Mucosa of stomach (tissue), 1 donor: ENCODE measurements around the gene WNT9B.

Experiments used
- H3K27me3 ChIP-seq: one replicate; pipeline ENCODE4 v1.7.0; 2013; ENCODE audit warnings: mild to moderate bottlenecking, low read length; ENCODE audit not compliant: control insufficient read depth, insufficient read depth
- H3K36me3 ChIP-seq: one replicate; pipeline ENCODE4 v1.7.0; 2013; ENCODE audit warnings: low read length; ENCODE audit not compliant: control insufficient read depth, insufficient read depth
- H3K4me1 ChIP-seq: one replicate; pipeline ENCODE4 v1.7.0; 2013; ENCODE audit warnings: mild to moderate bottlenecking, low read length; ENCODE audit not compliant: control insufficient read depth, insufficient read depth
- H3K4me3 ChIP-seq: one replicate; pipeline ENCODE4 v1.7.0; 2013; ENCODE audit warnings: low read length
- H3K9ac ChIP-seq: one replicate; pipeline ENCODE4 v1.7.0; 2013; ENCODE audit warnings: mild to moderate bottlenecking, low read length, moderate library complexity
- H3K9me3 ChIP-seq: one replicate; pipeline ENCODE4 v1.7.0; 2013; ENCODE audit warnings: mild to moderate bottlenecking, low read length, moderate library complexity; ENCODE audit not compliant: control insufficient read depth
- donor health status: Pancreatic carcinoma.

Gene WNT9B

GRCh38 chr17:46892192-46892703, 40.9 kb downstream of the WNT9B start:
- Histone ChIP-seq H3K4me3 (no peak overlapping the region), H3K4me1 (no peaks in the 10 kb centered on the region), H3K9ac (no peak overlapping the region), H3K36me3 (no peaks in the 10 kb centered on the region), H3K27me3 (peaks cover 46% of the 10 kb centered on the region), H3K9me3 (no peaks in the 10 kb centered on the region)

DNA sequence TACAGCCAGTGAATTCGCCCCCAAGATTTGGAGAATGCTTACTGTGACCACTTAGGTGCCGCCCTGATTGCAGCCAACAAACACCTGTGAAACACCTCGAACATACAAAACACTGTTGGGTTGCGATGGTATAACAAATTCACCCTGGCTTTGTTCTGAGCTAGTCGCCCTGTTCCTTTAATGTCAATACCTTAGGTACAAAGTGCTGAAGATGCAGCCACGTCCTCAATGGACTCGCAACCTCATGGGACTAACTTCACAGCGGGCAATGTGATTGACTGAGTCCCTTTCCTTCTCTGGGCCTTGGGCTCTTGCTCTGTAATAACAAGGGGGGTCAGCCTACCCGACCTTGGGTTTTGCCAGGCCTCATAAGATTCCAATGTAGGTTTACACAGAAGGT, 42.6 kb downstream of the WNT9B start:
- Histone ChIP-seq H3K4me3 (no peak overlapping the region), H3K4me1 (no peaks in the 10 kb centered on the region), H3K36me3 (no peaks in the 10 kb centered on the region), H3K9ac (no peak overlapping the region), H3K9me3 (no peaks in the 10 kb centered on the region), H3K27me3 (peaks cover 46% of the 10 kb centered on the region)

- H3K27me3 ChIP-seq = peaks cover 46% of the 10 kb centered on the region
- no peak overlapping the region for H3K4me3 ChIP-seq
- no peaks in the 10 kb centered on the region for H3K36me3 ChIP-seq
- H3K9ac ChIP-seq = no peak overlapping the region
- no peaks in the 10 kb centered on the region for H3K9me3 ChIP-seq
- H3K4me1 ChIP-seq = no peaks in the 10 kb centered on the region
Observed at GRCh38 chr17:46894476-46895151, 43.2 kb downstream of the WNT9B start.

DNA sequence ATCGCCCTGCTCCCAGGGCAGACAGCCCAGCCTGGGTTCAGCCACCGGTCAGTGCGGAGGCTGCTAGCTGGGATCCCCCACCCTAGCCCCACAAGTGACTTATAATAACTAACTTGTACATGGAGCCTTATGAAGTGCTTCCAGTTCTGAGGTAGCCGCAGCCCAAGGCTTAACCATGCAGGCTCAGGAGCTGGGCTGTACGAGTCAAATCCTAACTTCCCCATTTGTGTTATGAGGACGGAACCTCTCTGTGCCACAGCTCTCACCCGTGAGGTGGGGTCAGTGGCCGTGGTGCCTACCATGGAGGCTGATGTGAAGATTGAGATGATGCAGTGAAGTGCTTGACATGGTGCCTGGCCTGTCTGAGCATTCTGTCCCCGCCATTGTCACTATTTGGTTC, 43.8 kb downstream of the WNT9B start:
- Histone ChIP-seq H3K4me1 (no peaks in the 10 kb centered on the region), H3K4me3 (no peak overlapping the region), H3K9ac (no peak overlapping the region), H3K9me3 (no peaks in the 10 kb centered on the region), H3K36me3 (no peaks in the 10 kb centered on the region), H3K27me3 (peaks cover 46% of the 10 kb centered on the region)

DNA sequence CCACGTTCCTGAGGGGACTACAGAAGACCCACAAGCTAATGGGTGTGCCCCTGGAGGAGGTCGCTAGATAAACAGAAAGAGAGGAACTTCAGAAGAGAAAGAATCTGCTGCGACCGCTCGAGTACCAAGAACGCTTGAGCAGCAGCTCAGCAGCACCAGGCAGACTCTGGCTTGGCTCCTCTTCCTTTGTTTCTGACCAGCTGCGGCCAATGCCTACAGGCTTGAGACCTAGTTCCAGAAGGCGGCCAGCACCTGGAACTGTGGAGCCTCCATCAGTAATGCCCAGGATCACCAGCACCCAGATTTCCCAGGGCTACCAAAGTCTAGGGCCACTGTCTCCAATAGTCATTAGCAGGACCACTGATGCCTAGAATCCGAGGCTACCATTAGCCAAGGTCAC, 45.6 kb downstream of the WNT9B start:
- Histone ChIP-seq H3K9ac (no peak overlapping the region), H3K4me3 (no peak overlapping the region), H3K4me1 (no peaks in the 10 kb centered on the region), H3K9me3 (no peaks in the 10 kb centered on the region), H3K36me3 (no peaks in the 10 kb centered on the region), H3K27me3 (peaks cover 39% of the 10 kb centered on the region)

- Histone ChIP-seq H3K4me1 (no peaks in the 10 kb centered on the region), H3K9me3 (no peaks in the 10 kb centered on the region), H3K36me3 (no peaks in the 10 kb centered on the region), H3K9ac (no peak overlapping the region), H3K4me3 (no peak overlapping the region), H3K27me3 (peaks cover 28% of the 10 kb centered on the region)
Observed at GRCh38 chr17:46898364-46898763, 47.0 kb downstream of the WNT9B start.

DNA sequence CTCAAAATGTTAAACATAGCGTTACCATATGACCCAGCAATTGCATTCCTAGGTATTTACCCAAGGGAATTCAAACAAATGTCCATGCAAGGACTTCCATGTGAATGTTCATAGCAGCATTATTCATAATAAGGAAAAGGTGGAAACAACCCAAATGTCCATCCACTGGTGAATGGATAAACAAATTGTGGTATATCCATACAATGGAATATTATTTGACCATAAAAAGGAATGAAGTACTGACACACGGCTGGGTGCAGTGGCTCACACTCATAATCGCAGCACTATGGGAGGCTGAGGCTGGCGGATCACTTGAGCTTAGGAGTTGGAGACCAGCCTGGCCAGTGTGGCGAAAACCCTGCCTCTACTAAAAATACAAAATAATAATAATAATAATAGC, 47.5 kb downstream of the WNT9B start:
- H3K9ac ChIP-seq = no peak overlapping the region
- peaks cover 24% of the 10 kb centered on the region for H3K27me3 ChIP-seq
- H3K9me3 ChIP-seq = no peaks in the 10 kb centered on the region
- H3K4me1 ChIP-seq = no peaks in the 10 kb centered on the region
- no peak overlapping the region for H3K4me3 ChIP-seq
- no peaks in the 10 kb centered on the region for H3K36me3 ChIP-seq

DNA sequence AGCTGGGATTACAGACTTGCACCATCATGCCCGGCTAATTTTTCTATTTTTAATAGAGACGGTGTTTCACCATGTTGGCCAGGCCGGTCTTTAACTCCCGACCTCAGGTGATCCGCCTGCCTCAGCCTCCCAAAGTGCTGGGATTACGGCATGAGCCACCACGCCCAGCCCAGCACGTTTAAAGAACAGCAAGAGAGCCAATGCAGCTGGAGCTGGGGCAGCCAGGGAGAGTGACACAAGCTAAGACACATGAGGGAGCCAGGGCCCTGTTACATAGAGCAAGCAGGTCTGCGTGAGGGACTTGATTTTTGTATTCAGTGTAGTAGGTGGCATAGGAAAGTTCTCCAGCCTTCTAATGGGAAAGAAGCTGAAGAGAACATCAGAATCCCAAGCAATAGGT, 49.9 kb downstream of the WNT9B start:
- Histone ChIP-seq H3K36me3 (no peaks in the 10 kb centered on the region), H3K9ac (no peak overlapping the region), H3K9me3 (no peaks in the 10 kb centered on the region), H3K4me3 (no peak overlapping the region), H3K27me3 (peaks cover 5% of the 10 kb centered on the region), H3K4me1 (no peaks in the 10 kb centered on the region)

GRCh38 chr17:46903762-46904672, 52.6 kb downstream of the WNT9B start:
- H3K4me3 ChIP-seq = no peak overlapping the region
- no peaks in the 10 kb centered on the region for H3K36me3 ChIP-seq

DNA sequence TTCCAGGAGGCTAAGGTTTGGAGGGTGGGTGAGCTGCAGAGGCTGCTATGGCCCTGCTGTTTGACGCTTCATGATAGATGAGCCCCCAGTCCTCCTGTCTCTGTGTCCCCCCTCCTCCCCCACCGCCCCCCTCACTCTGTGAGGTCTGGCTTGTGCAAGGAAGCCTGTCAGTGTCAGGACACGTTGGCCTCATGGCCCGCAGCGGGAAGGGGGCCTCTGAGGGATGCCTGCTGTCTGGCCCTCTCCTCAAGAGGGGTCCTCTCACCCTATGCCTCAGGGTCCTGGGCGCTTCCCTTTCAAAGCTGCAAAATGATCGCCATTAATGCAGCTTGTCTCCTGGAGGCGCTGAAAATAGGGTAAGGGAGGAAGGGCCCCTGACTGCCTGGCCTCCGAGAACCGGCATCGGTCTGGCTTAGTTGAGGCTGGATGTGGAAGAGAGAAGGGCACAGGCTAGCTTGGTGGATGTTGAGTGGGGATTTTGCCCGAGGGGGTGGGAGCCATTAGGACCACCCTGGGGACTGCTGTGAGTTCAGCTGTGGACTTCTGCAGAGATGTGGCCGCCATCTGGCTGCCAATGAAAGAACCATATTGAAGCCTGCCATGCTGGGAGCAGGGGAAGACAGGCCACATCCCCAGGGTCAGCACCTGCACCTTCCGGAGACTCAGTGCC, 56.8 kb downstream of the WNT9B start:
- Histone ChIP-seq H3K27me3 (peaks cover 11% of the 10 kb centered on the region), H3K9ac (no peak overlapping the region), H3K9me3 (no peaks in the 10 kb centered on the region), H3K36me3 (no peaks in the 10 kb centered on the region), H3K4me1 (no peaks in the 10 kb centered on the region), H3K4me3 (no peak overlapping the region)

More at GRCh38 chr17:46903762-46904672, 52.6 kb downstream of the WNT9B start:
- no peaks in the 10 kb centered on the region for H3K4me1 ChIP-seq
- no peaks in the 10 kb centered on the region for H3K9me3 ChIP-seq
- no peak overlapping the region for H3K9ac ChIP-seq
- H3K27me3 ChIP-seq = peaks cover 4% of the 10 kb centered on the region

DNA sequence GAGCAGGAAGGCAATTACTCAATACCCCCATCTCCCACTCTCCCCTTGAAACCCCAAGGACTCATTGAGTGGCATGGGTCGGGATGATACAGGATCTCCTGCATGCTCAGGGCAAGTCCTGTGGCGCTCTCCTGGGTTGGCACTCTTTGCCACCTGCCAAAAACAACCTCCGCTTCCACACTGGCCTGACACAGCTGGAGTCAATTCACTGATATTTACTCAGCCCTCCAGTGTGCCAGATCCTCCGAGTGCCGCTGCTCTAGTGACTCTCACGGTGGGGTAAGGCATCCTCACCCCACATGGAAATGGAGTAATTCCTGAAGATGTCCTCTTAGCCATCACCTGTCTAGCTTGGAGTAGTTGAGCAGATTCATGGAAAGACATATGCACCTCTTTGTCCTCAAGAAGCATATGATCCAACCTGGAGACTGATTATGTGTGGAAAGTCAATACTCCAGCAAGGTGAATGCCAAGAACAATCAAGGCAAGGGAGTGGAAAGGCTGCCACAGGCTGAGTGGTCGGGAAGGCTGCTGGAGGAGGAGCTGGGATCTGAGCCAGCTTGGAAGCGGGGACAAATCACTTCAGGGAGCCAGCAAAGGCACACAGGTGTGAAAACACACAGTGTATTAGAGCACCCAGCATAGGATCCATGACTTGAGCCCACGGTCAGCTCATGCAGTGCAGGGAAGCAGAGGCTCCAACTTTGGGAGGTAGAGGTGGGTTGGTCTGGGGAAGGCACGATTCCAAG, 59.0 kb downstream of the WNT9B start:
- Histone ChIP-seq H3K9me3 (no peaks in the 10 kb centered on the region), H3K4me1 (no peaks in the 10 kb centered on the region), H3K4me3 (no peak overlapping the region), H3K36me3 (no peaks in the 10 kb centered on the region), H3K9ac (no peak overlapping the region), H3K27me3 (peaks cover 15% of the 10 kb centered on the region)
